ENCODE data around the gene AOPEP.
A peak's percentile ranks its signal among the peaks of the same experiment; 100 is the strongest.

The AOPEP gene

DNA sequence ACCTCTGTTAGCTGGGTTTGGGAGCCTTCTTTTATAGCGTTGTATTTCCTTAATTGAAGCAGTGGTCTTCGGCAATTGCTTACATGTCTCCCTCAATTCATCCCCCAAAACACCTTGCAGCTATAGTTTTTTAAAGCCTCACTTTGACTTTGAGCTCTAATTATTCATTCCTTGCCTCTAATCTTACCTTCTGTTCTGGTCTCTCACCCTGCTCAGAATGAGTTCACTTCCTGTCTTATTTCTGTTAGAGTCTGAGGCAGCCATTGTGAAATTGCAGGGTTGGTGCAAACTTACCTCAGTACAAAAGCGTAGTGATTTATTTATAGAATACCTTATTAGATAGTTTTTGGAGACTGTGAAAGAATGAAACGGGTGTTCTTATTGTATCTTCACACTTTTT, 35.0 kb downstream of the AOPEP start:
- DNase-seq (ENCODE audit: low read depth in 2 of 2), result no peak

DNA sequence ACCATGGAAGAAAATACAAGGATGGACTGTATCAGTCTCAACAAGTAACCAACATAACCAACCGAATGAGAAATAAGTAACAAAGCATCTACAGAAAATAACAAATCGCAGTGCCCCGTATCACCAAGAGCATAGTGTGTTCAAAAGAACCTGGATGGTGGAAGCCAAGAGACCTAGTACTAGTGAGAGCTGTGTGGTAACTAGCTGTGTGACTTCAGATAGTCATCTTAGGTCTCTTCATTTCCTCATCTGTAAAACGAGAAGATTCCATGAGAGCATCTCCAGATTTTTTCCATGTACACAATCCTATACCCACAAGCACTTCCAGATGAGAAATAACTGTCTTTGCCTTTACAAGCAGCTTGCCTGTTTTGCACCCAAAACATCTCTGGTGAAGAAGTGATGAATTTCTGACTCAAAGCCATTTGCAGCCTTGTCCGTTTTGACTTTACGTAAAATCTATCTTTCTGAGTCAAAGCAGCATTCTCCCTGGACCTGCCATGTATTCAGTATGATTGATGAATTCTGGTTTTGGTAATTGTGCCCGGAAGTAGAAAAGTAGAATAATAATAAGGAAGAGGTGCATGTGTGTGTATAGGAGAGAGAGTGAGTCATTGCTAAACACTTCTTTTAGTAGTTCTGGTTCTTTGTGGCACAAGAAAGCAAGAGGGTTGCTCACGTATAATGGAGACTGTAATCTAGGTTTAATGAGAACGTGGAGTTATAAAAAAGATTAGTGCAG, 41.0 kb downstream of the AOPEP start:
- DNase-seq (ENCODE audit: low read depth in 2 of 2), result no peak

DNA sequence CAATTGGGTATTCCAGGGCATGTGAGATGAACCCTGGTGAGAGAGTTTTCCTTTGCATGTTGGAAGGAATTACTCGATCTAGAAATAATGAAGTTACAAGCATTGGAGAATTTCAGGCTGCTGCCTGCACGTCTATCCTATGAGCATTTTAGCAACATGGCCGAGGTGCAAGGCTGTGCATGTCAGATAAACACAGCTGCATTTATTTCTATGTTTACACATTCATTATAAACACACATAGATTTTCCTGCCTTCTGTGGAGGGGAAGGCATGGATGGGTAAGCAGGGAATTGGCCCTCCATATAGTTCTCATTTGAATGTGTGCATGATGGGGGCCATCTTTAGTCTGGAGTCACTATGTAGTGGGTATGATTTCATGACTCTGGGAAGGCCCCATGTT, 42.3 kb downstream of the AOPEP start:
- no peak for DNase-seq (ENCODE audit: low read depth in 2 of 2)

DNA sequence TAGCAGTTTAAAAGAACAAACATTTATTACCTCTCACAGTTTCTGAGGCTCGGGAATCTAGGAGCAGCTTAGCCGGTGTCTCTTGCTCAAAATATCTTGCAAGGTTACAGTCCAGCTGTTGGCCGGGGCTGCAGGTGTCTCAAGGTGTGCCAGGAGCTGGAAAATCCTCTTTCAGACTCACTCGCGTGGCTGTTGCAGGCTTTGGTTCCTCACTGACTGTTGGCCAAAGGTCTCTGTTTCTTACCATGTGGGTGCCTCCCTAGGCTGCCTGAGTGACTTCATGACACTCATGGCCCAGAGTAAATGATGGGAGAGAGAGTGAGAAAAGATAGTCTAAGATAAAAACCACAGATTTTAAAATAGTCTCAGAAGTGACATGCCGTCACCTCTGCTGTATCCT, 43.8 kb downstream of the AOPEP start:
- DNase-seq (ENCODE audit: low read depth in 2 of 2), result no peak

DNA sequence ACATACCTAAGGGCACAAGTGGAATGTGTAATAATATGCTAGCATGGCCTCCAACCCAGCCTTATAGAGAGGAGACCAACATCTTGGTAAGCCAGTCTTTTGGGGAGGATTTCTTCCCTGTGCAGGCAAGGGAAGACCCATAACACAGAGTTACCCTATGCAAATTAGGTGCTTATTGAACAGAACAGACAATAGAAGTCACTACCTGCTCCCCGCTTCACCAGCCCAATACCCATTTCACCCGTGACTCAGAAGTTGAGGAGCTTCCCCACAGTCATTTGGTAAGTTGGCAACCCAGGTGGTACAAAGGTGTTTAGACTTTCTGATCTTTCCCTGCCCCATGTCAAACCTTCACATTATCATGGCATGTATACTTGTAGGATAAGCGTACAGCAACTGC, 44.6 kb downstream of the AOPEP start:
- no peak for DNase-seq (ENCODE audit: low read depth in 2 of 2)

DNA sequence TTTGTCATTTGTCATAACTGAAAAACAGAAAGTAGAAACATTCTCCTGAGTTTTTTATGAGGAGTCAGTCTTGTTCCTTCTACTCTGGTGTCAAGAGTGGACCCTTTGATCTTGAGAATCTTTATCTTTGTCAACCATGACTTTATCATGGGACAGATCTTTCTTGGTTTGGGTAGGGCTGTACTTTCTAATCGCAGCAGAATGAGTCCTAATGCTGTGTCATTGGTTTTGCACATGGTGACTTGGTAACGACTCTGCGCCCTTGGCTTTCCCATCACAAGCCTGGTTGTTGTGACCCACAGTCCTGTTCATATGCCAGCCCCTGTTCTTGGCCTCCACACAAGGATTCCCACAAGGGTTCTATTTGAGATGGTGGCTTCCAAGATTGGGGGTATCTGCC, 45.6 kb downstream of the AOPEP start:
- DNase-seq (ENCODE audit: low read depth in 2 of 2), result no peak

DNA sequence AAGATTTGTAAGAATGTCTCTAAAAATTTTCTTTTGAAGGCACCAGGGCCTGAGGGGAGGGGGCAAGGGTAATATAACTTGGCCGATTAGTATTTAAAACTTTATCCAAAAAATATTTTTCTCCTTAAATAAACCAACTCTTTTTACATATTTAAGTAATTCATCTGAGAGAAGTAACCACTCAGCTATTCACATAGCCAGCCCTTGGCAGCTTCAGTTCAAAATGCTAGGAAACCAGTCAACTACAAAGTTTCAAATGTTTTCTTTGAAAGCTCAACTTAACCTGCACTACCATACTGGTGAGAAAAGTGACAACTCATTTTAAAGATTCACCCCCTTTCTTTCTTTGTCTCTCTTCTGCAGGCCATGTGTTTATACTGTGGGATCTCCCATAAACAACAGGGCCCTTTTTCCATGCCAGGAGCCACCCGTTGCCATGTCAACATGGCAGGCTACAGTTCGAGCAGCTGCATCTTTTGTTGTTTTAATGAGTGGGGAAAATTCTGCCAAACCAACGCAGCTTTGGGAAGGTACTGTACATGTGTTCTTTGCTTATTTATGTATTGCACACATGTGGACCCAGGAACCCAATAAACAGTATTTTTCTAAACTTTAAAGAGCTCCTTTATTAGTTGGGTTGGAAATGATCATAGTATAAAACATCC, 46.3 kb downstream of the AOPEP start:
- DNase-seq (ENCODE audit: low read depth in 2 of 2), result no peak

DNA sequence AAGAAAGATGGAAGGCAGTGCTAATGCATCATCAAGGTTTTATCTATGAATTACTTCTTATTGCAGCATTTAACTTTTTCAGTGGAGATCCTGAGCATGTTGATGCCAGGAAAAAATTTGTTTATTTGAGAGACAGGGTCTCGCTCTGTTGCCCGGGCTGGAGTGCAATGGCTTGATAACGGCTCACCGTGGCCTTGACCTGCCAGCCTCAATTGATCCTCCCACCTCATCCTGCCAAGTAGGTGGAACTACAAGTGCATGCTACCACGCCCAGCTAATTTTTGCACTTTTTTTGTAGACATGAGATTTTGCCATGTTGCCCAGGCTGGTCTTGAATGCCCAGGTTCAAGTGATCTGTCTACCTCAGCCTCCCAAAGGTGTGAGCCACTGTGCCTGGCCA, 47.2 kb downstream of the AOPEP start:
- no peak for DNase-seq (ENCODE audit: low read depth in 2 of 2)

DNA sequence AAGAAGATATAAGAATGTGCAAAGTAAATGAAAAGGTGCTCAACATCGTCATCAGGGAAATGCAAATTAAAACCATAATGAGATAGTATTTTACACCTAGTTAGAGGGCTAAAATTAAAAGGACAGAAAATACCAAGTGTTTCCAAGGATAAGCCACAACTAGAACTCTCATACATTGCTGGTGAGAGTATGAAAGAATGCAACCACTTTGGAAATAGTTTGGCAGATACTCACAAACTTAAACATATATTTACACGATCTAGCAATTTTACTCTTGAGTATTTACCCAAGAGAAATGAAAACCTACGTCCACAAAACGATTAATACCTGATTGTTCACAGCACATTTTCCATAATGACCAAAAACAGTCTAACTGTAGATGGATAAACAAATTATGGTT, 51.5 kb downstream of the AOPEP start:
- DNase-seq (ENCODE audit: low read depth in 2 of 2), result no peak

DNA sequence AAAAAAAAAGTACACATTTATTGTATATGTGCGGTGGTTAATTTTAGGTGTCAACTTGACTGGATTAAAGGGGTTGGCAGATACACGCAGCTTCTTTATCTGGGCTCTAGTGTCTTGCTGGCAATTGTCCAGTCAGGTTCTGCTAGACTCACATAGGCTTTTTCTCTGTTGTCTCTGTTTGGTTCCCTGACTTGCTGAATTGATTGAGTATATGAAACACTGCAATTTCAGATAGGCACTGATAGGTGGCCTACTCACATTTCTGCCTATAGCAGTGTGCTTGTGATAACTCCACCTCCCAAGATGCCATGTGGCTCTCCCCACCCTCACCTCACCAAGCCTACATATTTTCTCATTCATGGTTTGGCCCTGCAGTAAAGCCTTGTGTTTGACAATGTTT, 52.5 kb downstream of the AOPEP start:
- DNase-seq (ENCODE audit: low read depth in 2 of 2), result no peak

DNA sequence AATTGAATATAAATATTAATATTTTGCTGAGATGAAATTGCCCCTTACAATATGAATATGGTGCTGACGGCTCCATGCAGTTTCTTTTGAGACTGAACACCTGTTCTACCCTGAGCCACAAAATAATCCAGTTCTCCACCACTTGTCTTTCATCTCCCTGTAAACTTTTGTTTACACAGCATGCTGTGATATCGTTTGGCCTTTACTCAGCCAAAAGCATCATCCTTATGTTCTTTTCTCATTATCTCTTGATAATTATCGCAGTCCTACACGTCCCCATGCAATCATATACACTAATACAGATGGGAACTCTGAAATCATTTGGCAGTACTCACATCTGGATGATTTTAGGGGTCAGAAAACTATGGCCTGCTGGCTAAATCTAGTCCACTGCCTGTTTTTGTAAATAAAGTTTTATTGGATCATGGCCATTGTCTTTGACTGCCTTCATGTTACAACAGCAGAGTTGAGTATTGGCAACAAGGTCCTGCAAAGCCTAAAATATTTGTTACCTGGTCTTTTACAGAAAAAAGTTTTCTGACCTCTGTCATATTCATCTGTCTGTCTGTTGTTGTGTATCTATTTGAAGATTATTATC, 53.3 kb downstream of the AOPEP start:
- DNase-seq (ENCODE audit: low read depth in 2 of 2), result no peak

DNA sequence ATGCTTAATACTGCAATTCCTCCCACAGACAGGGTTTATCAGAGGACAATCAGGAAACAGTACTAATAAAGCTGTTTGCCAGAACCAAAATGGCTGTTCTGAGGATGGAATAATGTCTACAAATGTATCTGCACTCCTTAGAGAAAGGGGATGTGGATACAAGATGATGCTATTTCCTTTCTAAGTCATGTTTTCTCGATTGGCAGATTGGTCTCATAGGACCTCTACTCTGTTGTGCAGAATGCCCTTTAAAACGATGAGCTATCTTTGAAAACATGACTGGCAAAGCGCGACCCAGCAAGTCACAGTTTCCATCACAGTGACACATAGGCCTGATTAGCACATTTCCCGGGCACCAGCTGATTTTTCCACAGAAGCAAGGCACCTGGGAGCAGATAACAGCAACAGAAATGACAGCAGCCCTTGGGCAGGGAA, 54.0 kb downstream of the AOPEP start:
- DNase-seq (ENCODE audit: low read depth in 2 of 2), result no peak

DNA sequence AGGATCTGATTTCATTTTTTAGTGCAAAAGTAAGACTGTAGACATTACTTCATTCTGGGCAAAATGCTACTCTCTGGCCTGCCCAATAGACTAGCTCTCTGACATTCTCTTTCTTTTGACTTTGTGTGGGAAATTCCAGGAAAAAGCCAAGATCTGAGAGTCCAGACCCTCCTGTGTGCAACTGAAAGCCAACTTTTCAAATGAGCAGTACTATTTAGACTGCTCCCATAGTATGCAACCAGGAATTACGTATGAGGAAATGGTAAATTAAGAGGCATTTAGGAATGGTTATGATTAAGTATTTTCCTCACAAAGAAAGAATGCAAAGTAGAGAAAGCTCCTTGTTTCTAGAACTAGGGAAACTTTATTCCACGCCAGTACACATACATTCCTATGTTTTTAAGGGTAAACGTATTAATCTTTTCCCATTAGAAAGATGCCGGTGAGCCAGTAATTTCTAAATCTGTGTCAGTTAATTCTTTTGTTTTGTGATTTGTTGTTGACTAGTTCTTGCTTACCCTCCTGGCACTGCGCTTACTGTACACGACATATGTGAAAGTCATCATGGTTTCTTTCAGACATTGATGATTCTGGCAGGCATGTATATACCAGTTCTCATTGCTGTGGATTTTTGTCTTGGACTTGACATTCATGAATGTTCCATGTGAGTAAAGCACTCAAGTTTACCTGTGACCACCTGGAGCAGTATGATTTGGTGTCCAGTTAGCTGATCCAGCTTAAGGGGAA, 56.0 kb downstream of the AOPEP start:
- DNase-seq (ENCODE audit: low read depth in 2 of 2), result no peak

DNA sequence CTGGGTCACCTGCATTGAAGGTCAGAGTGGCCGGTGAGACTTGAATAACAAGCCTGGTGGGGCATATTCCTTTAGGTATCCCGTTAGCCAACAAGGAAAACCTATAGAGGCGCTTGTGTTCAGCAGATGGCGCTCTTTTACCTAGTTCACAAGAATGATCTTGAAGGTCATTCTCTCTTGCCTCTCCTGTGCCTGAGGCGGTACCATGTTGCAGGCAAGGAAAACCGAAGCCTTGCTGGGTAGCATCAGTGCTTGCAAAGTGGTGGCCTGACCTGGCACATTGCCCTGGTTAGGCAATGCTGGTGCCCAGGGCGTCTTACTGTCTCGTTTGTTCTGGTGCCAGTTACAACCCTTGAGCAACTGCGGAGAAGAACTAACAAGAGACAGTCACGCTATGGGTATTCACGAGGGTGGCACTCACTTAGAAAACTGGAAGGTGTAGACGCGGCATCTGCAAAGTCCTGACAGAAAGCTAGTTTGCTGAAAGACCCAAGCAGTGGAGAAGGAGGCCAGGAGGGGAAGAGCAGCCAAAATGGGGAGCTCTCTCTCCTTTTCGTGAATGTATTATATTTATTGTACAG, 56.7 kb downstream of the AOPEP start:
- peak in 1 of 2 donors; percentile 3 for DNase-seq (ENCODE audit: low read depth in 2 of 2)

DNA sequence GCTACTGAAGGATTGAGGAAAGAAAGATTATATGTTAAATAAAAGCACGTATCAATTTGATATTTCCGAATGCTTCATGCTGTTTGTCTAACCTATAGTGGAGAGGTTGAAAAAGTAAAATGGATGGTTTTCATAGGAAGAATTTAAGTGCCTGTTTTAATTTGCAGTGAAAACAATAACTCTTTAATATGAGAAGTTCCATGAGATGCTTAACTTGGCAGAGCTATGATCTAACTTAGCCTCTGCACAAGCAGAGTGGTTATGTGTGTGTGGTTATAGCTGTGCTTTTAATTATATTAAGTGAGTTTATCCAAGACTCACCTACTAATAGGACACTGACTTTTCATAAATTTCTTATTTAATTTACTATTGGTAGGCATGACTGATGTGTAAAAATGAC, 57.4 kb downstream of the AOPEP start:
- no peak for DNase-seq (ENCODE audit: low read depth in 2 of 2)

DNA sequence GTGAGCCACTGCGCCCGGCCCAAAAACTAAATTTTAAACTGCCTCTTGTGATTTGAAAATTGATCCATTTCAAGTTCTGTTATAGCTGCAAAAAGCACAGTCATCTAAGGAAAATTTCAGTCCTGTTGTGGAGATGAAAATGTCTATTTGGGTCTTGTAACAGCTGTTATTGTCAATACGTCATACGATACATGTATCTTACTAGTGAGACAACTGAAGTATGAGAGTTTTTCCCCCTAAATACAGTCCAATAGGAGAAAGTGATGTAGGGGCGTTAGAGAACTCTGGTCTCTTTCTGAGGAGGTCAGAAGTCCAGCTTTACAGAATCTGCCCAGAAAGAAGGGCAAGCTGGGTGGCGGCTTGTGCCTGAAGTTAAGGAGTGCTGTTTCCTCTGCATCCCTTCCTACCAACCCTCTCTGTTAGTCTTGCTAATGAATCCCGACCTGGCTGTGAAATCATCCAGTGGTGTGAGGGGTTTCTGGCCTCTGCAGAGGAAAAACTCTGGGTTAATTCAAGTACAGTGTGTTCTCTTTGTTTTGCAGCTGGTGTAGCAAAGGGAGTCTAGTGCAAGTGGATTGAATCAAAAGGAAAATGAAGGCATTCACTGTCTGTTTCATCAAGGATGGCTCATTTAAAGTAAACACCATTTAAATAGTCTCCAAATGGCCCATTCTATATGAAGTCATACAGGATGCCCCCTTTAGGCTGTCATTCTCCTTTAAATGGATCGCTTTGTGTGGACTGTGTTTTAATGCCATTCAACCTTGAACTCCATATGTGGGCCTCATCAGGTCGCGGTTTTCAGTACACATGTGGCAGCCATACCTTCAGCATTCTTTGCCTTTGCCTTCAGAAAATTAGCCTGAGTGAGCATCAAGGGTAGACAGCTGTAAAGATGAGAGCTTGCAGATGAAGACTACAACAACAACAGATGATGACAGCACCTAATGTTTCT, 59.0 kb downstream of the AOPEP start:
- no peak for DNase-seq (ENCODE audit: low read depth in 2 of 2)

DNA sequence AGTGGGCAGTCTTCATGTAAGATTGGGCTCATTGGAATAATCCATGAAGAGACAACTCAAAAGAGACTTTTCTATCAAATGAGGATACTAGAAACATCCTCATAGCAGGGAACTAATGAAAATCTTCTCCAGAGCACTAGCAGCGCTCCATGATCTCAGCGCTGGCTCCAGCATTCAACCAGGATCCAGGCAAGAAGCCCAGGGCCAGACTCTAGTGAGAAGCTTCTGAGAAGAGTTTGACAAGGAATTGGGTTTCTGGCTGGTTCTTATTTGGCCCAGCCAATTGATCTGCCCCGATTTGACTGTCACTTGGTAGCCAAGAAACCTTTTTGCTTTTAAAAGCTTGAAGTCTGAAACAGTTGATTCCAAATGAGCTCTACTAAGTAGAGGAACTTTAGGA, 60.1 kb downstream of the AOPEP start:
- DNase-seq (ENCODE audit: low read depth in 2 of 2), result no peak

DNA sequence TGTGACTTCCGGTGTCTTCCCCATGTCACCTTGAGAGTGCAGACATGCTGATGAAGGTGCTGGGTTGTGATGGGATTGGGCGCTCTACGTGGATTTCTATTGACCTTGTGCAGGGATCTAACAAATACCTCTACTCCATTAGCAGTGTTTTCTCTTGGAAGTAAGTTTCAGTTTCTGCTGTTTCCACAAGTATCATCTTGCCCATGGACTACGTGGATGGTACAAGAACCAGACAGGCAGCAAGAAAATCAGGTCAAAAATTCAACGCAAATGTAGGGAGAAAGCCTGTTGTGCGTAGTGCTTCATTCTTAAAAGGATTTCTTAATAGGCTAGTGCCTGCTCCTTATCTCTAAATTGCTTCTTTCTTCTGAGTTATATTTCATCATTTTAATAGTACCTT, 60.8 kb downstream of the AOPEP start:
- DNase-seq (ENCODE audit: low read depth in 2 of 2), result no peak

DNA sequence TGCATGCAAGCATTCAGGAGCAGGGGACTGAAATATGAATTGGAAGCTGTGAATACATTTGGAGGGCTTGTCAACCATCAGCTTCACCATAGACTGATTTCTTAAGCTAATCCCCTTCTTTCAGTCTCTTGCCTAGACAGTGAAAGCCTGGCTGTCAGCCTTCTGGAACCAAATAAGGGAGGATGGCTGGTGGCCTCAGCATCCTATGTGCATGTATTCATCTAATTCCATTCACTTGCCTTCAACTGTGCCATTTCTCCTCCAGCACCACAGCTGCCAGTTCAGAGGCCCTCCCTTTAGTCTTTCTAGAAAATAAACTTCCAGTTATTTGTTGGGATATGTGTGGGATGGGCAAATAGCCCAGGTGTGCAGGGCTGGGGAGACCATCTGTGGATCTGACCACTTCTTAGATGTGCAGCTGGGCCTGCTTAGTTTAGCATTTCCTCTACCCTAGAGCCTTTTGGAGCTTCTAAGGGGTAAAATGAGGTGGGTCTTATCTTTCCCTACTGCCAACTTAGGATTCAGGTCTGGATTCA, 62.1 kb downstream of the AOPEP start:
- no peak for DNase-seq (ENCODE audit: low read depth in 2 of 2)

DNA sequence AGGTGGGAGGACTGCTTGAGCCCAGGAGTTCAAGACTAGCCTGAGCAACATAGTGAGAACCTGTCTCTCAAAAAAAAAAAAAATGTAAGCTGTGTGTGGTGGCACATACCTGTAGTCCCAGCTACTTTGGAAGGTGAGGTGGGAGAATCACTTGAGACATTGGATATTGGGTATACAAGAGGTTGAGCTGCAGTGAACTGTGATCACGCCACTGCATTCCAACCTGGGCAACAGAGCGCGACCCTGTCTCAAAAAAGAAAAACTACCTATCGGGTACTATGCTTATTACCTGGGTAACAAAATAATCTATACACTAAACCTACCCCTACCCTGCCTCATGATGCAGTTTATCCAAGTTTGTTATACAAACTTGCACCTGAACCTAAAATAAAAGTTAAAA, 64.9 kb downstream of the AOPEP start:
- no peak for DNase-seq (ENCODE audit: low read depth in 2 of 2)

DNA sequence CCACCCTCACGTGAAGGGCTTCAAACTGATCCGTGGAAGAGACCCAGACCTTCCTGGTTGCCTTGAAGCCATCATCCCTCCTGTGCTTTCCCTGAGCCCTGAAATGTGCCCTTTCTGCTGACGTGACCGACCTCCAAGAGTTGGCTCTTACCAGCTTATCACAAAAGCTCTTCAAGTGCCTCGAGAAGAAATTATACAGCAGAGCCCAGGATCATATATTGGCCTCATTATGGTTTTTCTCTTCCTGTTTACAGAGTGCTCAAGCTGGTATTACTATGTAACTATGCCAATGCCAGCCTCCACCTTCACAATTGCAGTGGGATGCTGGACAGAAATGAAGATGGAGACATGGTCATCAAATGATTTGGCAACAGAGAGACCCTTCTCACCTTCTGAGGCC, 66.0 kb downstream of the AOPEP start:
- no peak for DNase-seq (ENCODE audit: low read depth in 2 of 2)

Data from stimulated activated CD4-positive, alpha-beta T cell treated with anti-CD3 and anti-CD28 coated beads, Interleukin-1b, Interleukin-23, amount 100 ng/mL, for 1 hour (primary cell).